ACC112 (cell line): Measurements from ENCODE around the gene RPP30.

Source experiments
- H2AFZ ChIP-seq: fragments of 200-600 bp; sonication (generic); one replicate; pipeline ENCODE4 v1.6.0; 2017; ENCODE audit warnings: antibody characterized with exemption, low read length; ENCODE audit not compliant: unreplicated experiment
- H3K27ac ChIP-seq: fragments of 200-600 bp; sonication (generic); 2 replicates; pipeline ENCODE4 v1.5.1; 2014; ENCODE audit warnings: low read depth, mild to moderate bottlenecking, antibody characterized with exemption, low read length, moderate library complexity
- H3K27me3 ChIP-seq: fragments of 200-600 bp; sonication (generic); 2 replicates; pipeline ENCODE4 v1.6.1; 2014; ENCODE audit warnings: mild to moderate bottlenecking, antibody characterized with exemption, low read length, moderate library complexity, mixed read lengths; ENCODE audit not compliant: insufficient read depth
- H3K36me3 ChIP-seq: fragments of 200-600 bp; sonication (generic); 2 replicates; pipeline ENCODE4 v1.6.1; 2016; ENCODE audit warnings: mild to moderate bottlenecking, antibody characterized with exemption, low read length, moderate library complexity, mixed read lengths; ENCODE audit not compliant: insufficient read depth
- H3K4me1 ChIP-seq: fragments of 200-600 bp; sonication (generic); one replicate; pipeline ENCODE4 v1.6.1; 2016; ENCODE audit warnings: low read length, mixed read lengths; ENCODE audit not compliant: insufficient read depth, unreplicated experiment, control insufficient read depth
- H3K4me3 ChIP-seq: fragments of 200-600 bp; sonication (generic); 2 replicates; pipeline ENCODE4 v1.5.1; 2014; ENCODE audit warnings: mild to moderate bottlenecking, low read depth, low read length
- H3K79me2 ChIP-seq: fragments of 200-600 bp; sonication (generic); one replicate; pipeline ENCODE4 v1.6.0; 2016; ENCODE audit warnings: low read length; ENCODE audit not compliant: control insufficient read depth, unreplicated experiment, insufficient read depth

Gene RPP30

DNA sequence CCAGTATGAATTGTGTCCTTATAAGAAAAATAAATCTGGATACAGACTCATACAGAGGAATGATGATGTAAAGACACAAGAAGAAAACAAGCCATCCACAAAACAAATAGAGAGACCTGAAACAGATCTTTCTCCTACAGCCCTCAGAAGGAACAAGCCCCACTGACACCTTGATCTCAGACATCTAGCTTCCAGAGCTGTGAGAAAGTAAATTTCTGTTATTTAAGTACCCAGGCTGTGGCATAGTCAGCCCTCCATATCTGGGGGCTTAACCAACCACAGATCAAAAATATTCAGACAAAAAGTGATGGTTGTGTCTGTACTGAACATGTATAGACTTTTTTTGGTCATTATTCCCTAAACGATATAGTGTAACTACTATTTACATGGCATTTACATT is 73.0 kb downstream of the RPP30 start:
- Histone ChIP-seq H2AFZ (no peak overlapping the region), H3K79me2 (no peaks in the 10 kb centered on the region), H3K27me3 (no peaks in the 10 kb centered on the region), H3K4me1 (no peaks in the 10 kb centered on the region), H3K36me3 (no peaks in the 10 kb centered on the region), H3K4me3 (no peak overlapping the region), H3K27ac (no peak overlapping the region)

DNA sequence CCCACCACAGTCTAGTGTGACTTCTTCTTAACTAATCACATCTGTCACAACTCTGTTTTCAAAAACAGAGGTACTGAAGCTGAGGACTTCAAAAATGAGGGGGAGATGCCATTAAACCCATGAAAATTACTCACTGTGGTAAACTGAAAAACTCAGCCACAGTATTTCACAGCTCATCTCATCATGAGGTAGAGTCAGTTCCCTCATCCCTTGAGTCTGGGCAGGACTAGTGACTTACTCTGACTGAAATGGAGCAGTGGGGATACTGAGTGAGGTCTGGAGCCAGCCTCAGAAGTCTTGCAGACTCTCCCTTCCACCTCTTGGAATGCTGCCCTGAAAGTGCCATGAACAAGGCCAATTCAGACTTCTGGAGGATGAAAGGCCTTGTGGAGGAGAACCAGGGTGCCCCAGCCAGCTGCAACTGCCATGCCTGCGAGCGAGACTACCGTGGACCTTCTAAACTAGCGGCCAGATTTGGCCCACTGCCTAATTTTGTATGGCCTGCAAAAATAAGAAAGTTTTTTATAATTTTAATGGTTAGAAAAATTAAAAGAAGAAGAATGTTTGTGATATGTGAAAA is 73.8 kb downstream of the RPP30 start:
- H3K27me3 ChIP-seq = no peaks in the 10 kb centered on the region
- no peak overlapping the region for H3K27ac ChIP-seq
- H3K4me1 ChIP-seq = no peaks in the 10 kb centered on the region
- no peak overlapping the region for H3K4me3 ChIP-seq
- no peaks in the 10 kb centered on the region for H3K36me3 ChIP-seq
- no peak overlapping the region for H2AFZ ChIP-seq
- H3K79me2 ChIP-seq = no peaks in the 10 kb centered on the region

DNA sequence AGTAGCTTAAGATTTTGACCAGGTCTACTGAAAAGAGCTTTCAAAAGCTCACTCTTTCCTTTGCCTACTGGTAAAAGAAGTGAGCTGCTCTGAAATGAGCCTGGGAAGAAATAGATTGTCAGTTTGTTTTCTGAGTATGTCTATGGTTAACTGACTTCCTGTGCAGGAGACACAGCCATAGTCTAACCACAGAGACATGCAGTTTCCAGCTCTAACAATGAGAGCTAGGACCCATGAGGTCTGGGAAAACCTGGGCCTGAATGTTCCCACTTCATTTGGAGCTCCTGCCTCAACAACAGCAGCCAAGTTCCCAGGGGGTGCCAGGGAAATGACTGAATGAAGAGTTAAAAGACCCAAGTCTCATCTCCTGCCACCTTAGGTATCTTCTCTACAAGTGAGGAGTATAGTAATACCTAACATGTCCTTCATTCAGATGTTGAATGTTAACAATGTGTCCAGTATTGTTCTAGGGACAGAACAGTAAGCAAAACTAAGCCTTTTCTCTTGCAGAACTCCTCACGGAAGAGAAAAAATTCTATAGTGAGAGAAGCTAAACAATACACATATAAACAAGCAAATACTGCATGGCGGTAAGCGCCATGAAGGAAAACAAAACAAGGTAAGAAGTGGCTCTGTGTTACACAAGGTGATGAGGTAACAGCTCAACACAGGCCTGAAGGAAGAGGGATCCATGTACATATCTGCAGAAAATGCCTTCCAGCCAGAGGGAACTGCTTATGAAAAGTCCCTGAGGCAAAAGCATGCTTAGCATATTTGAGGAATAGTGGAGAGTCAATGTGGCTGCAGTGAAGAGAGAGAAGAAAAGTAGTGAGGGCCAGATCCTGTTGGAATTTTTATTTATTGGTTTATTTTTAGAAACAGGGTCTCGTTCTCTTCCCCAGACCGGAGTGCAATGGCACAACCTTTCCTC is 75.5 kb downstream of the RPP30 start:
- Histone ChIP-seq H3K36me3 (no peaks in the 10 kb centered on the region), H3K4me1 (no peaks in the 10 kb centered on the region), H2AFZ (peak overlapping the region; percentile 28), H3K27ac (no peak overlapping the region), H3K27me3 (no peaks in the 10 kb centered on the region), H3K79me2 (no peaks in the 10 kb centered on the region), H3K4me3 (no peak overlapping the region)
